ENCODE results near the gene SRSF9. TPM values are rescaled to one million over a fixed set of nuclear protein-coding genes. Genes with fewer than 3 reads are reported as not detected.

SRSF9 gene
- total and polyA plus RNA-seq, 2 of the 13 experiments (the other 11 are each of a cell fraction or from before 2014, with no cell fraction given): 125 to 144 TPM

DNA sequence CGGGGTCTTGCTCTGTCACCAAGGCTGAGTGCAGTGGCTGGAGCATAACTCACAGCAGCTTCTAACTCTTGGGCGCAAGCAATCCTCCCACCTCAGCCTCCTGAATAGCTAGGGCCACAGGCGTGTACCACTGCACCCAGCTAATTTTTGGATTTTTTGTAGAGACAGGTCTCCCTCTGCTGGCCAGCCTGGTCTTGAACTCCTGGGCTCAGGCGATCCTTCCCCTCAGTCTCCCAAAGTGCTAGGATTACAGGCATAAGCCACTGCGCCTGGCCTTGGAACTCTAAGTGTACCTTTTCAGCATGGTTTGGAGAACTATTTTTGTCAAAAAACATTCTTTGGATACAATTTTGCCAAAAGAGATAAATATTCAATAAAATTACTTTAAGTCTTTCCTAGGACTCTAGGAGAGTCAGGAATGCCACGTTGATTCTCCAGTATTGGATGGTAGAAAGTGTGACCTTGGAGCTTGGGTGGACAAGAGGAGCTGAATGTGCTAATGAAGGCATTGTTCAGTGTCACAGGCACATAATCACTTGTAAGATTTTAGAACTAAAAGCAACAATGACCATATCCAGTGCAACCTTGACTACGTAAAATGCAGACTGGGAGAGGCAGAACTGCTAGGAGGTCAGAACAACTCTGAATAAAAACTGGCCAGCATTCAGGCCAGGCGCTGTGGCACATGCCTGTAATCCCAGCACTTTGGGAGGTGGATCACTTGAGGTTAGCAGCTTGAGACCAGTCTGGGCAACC lies 2.8 kb downstream of the SRSF9 start (continued):
- no peak for TF ChIP-seq RAD51 (IDR thresholded peaks at IDR 0.05; ENCODE audit: borderline replicate concordance)

DNA sequence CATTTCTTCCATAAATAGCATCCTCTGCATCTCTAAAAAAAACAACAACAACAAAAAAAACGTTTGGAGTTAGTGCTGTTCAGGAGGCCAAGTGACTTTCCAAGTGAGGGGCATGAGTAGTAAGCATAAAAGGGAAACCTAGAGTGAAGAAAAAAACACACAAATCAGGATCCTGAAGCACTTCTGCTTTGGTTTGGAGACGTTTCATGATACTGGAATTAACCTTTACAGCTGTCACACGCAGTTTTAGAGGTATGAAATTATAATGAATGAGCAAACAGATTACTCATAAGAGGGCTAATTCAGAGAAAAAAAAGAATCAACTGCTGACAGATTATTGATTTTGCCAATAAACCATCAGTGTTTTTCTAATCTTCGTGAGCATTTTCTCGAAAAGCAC lies 3.8 kb downstream of the SRSF9 start:
- FAIRE-seq (no peak), ATAC-seq (no peak), DNase-seq (ENCODE audit: low spot score) (no peak)
- H3K79me2 ChIP-seq (ENCODE audit: insufficient read depth, low read length): peaks cover 40% of the 10 kb centered on the region
- H3K27me3 ChIP-seq (ENCODE audit: control insufficient read depth in 1 of 2, insufficient read depth in 2 of 2, low read length in 2 of 2): no peaks in the 10 kb centered on the region; a peak in 1 of 5 replicates
- in situ Hi-C loops (cut with HindIII; ENCODE audit: extremely low pct_ligation_motif_present, low pct_unique_long_range_greater_than_20kb): no loop called here
- no peaks in the 10 kb centered on the region for H3K9me3 ChIP-seq (ENCODE audit: low read length)
- H3K4me3 ChIP-seq (replicated peaks in 1 of 3; ENCODE audit: insufficient read depth in 1 of 3, low read depth in 2 of 3, low read length in 3 of 3): no peak overlapping the region
- 79% methylated on average over 5 of the region's 5 CpGs for WGBS (ENCODE audit: low lambda C conversion rate)
- peaks cover 29% of the 10 kb centered on the region for H3K4me1 ChIP-seq (ENCODE audit: insufficient read depth, low read length)
- H3K4me2 ChIP-seq (ENCODE audit: low read depth, low read length): no peak overlapping the region
- H4K20me1 ChIP-seq (ENCODE audit: insufficient read depth, low read length): peaks cover 30% of the 10 kb centered on the region
- H2AFZ ChIP-seq (ENCODE audit: low read length): no peak overlapping the region
- no TSS peak for BruUV-seq (replicated peaks)
- ChIA-PET CTCF (ENCODE audit: low intra/inter-chr PET ratio, low total read pairs) (interaction anchor here (0.9 kb wide), 1 partner anchor 109 kb away, joined by 3 read pairs; no protein-coding TSS in a partner anchor), POLR2A (interaction anchor here (1.7 to 1.9 kb wide), 2 partner anchors 8 to 9 kb away, joined by 6 read pairs; no protein-coding TSS in a partner anchor)
- no peak overlapping the region for H3K27ac ChIP-seq (ENCODE audit: extremely low read length, insufficient read depth, low read length)
- H3K9ac ChIP-seq (ENCODE audit: insufficient read depth, low read depth, low read length): no peak overlapping the region
- H3K36me3 ChIP-seq (replicated peaks in 1 of 2; ENCODE audit: control insufficient read depth in 1 of 2, insufficient read depth in 2 of 2, low read length in 2 of 2): peaks cover 18 to 56% of the 10 kb centered on the region in 2 experiments
- intact Hi-C loops (cut with micrococcal nuclease; ENCODE audit: unreplicated experiment): loop anchor here (2.0 kb wide), 1 partner anchor 27 kb away; the partner anchor contains the start of gene COX6A1
- TF ChIP-seq ZNF33B (CRISPR knock-in tag; IDR thresholded peaks at IDR 0.05) (no peak), ZNF777 (CRISPR knock-in tag; IDR thresholded peaks at IDR 0.05) (no peak), SIN3B (IDR thresholded peaks at IDR 0.05; ENCODE audit: low read length) (no peak)
- TF ChIP-seq, protein P1, sequence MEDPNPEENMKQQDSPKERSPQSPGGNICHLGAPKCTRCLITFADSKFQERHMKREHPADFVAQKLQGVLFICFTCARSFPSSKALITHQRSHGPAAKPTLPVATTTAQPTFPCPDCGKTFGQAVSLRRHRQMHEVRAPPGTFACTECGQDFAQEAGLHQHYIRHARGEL (CRISPR knock-in tag; IDR thresholded peaks at IDR 0.05): no peak
- TF ChIP-seq, protein P2, sequence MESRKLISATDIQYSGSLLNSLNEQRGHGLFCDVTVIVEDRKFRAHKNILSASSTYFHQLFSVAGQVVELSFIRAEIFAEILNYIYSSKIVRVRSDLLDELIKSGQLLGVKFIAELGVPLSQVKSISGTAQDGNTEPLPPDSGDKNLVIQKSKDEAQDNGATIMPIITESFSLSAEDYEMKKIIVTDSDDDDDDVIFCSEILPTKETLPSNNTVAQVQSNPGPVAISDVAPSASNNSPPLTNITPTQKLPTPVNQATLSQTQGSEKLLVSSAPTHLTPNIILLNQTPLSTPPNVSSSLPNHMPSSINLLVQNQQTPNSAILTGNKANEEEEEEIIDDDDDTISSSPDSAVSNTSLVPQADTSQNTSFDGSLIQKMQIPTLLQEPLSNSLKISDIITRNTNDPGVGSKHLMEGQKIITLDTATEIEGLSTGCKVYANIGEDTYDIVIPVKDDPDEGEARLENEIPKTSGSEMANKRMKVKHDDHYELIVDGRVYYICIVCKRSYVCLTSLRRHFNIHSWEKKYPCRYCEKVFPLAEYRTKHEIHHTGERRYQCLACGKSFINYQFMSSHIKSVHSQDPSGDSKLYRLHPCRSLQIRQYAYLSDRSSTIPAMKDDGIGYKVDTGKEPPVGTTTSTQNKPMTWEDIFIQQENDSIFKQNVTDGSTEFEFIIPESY (CRISPR knock-in tag; IDR thresholded peaks at IDR 0.05): no peak
- TF ChIP-seq, protein P3, sequence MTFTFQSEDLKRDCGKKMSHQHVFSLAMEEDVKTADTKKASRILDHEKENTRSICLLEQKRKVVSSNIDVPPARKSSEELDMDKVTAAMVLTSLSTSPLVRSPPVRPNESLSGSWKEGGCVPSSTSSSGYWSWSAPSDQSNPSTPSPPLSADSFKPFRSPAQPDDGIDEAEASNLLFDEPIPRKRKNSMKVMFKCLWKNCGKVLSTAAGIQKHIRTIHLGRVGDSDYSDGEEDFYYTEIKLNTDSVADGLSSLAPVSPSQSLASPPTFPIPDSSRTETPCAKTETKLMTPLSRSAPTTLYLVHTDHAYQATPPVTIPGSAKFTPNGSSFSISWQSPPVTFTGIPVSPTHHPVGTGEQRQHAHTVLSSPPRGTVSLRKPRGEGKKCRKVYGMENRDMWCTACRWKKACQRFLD (CRISPR knock-in tag; IDR thresholded peaks at IDR 0.05; ENCODE audit: borderline replicate concordance): no peak
- TF ChIP-seq, protein P4, sequence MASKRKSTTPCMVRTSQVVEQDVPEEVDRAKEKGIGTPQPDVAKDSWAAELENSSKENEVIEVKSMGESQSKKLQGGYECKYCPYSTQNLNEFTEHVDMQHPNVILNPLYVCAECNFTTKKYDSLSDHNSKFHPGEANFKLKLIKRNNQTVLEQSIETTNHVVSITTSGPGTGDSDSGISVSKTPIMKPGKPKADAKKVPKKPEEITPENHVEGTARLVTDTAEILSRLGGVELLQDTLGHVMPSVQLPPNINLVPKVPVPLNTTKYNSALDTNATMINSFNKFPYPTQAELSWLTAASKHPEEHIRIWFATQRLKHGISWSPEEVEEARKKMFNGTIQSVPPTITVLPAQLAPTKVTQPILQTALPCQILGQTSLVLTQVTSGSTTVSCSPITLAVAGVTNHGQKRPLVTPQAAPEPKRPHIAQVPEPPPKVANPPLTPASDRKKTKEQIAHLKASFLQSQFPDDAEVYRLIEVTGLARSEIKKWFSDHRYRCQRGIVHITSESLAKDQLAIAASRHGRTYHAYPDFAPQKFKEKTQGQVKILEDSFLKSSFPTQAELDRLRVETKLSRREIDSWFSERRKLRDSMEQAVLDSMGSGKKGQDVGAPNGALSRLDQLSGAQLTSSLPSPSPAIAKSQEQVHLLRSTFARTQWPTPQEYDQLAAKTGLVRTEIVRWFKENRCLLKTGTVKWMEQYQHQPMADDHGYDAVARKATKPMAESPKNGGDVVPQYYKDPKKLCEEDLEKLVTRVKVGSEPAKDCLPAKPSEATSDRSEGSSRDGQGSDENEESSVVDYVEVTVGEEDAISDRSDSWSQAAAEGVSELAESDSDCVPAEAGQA (IDR thresholded peaks at IDR 0.05; ENCODE audit: low read depth): no peak
- TF ChIP-seq, protein P4 (CRISPR knock-in tag; IDR thresholded peaks at IDR 0.05; ENCODE audit: borderline replicate concordance): no peak

Measured in HepG2 (cell line).